Measurements from ENCODE around the gene TCAP.

TCAP gene

GRCh38 chr17:39621523-39622379 is 43.4 kb upstream of the TCAP start:
- peak; percentile 100 for TF ChIP-seq CTCF (IDR thresholded peaks at IDR 0.05)

GRCh38 chr17:39622380-39623006 is 42.7 kb upstream of the TCAP start:
- no peak for TF ChIP-seq CTCF (IDR thresholded peaks at IDR 0.05)

GRCh38 chr17:39623356-39623950 is 41.7 kb upstream of the TCAP start:
- TF ChIP-seq CTCF (IDR thresholded peaks at IDR 0.05), result peak; percentile 89

GRCh38 chr17:39624313-39624712 is 40.8 kb upstream of the TCAP start:
- no peak for TF ChIP-seq CTCF (IDR thresholded peaks at IDR 0.05)

- no peak for TF ChIP-seq CTCF (IDR thresholded peaks at IDR 0.05)
These were observed 39.9 kb upstream of the TCAP start for GRCh38 chr17:39625198-39625785.

- TF ChIP-seq CTCF (IDR thresholded peaks at IDR 0.05), result no peak
These were observed 38.7 kb upstream of the TCAP start, which contains the start of gene PPP1R1B for GRCh38 chr17:39626171-39627046. Gene PPP1R1B, plus strand, starts transcription at chr17:39626952. Its CDS starts 441 bp downstream, at chr17:39627393.

Measured in LNCAP (cell line).